ENCODE measurements around the gene HTR4.
"Not testable (repeated sequence)": the region's sequence is repeated elsewhere in the genome, so short reads cannot be mapped to it uniquely, and the experiment has no call there.

The HTR4 gene, protein sequence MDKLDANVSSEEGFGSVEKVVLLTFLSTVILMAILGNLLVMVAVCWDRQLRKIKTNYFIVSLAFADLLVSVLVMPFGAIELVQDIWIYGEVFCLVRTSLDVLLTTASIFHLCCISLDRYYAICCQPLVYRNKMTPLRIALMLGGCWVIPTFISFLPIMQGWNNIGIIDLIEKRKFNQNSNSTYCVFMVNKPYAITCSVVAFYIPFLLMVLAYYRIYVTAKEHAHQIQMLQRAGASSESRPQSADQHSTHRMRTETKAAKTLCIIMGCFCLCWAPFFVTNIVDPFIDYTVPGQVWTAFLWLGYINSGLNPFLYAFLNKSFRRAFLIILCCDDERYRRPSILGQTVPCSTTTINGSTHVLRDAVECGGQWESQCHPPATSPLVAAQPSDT

GRCh38 chr5:148653836-148654781, at the start of gene HTR4:
Gene HTR4 (minus strand): TSS chr5:148654527. CDS start chr5:148637014, 17,513 bp downstream.
- no peak for DNase-seq

GRCh38 chr5:148702019-148702596, 47.8 kb upstream of the HTR4 start:
- no peak for DNase-seq

GRCh38 chr5:148699028-148699427, 44.7 kb upstream of the HTR4 start:
- no peak for DNase-seq

GRCh38 chr5:148697809-148698196, 43.5 kb upstream of the HTR4 start:
- no peak for DNase-seq

DNA sequence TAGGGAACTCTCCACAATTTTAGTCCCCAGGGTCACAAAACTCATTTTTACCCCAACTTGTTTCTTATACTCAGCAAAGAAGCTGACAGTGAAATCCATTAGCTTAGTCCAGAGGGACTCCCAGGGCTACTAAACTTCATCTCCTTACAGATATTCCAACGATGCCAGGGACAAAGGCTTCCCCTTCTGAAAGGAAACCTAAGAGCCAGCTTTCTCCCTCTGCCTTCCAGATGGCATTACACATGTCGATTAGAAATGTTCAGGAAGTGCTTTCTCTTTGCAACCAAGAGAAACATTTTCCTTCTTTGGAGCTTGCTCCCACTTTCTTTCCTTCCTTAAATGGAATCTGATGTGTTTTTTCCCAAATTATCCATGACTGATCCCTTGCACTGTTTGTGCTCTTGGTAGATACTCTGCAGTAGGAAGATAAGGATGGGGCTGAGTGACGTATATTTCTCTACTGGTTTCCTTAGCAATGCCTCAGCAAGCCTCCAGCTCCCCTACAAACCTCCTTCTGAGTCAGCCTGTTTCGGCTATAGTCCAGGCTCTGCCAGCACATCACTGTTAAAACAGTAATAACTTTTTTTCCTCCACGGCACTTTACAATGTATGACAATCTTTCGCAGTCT, 43.0 kb upstream of the HTR4 start:
- no peak for DNase-seq

DNA sequence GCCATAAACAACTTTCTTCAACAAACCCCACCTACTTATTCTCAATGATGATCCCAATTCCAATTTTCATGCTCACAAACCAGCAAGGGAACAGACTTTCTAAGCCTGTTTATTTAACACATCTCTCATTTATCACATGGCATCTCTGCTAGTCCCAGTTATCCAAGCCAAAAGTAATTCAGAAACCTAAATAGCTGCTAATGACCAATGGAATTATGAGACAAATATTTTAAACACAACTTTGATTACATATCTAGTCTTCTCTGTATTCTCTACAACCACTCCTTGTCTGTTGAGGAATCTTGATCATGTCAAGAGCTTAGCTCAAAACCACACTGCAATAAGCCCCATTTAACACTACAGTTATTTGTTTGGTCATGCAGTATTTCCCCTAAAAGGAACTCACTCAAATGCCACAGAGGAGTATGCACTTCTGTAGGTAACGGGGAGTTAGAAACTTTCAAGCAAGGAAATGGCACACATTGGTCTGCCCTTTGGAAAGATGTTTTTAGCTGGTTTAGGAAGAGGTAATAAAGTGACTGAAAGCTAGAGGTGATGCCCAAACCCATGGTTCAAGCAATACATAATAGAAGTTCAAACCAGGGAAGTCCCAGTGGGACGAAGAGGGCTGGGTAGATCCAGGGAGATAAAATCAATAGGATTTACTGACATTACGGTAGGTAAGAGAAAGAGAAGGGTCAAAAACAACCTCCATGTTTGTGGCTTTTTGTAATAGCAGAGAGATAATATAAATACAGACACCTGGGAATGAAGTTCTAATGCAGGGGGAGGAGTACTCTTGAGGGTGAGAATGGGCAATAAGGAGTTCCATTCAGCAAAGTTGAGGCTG, 42.1 kb upstream of the HTR4 start:
- no peak for DNase-seq

DNA sequence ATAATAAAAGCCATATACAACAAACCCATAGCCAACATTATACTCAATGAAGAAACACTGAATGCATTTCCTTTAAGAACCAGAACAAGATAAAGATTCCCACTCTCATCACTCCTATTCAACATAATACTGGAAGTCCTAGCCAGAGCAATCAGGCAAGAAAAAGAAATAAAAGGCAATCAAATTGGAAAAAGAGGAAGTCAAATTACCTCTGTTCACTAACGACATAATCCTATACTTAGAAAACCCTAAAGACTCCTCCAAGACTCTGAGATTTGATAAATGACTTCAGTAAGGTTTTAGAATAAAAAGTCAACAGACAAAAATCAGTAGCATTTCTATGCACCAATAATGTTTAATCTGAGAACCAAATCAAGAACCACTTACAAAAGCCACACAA, 36.6 kb upstream of the HTR4 start:
- DNase-seq: no peak

GRCh38 chr5:148688787-148689186, 34.5 kb upstream of the HTR4 start:
- DNase-seq: no peak

- no peak for DNase-seq
These were observed 33.5 kb upstream of the HTR4 start for GRCh38 chr5:148687871-148688270.

DNA sequence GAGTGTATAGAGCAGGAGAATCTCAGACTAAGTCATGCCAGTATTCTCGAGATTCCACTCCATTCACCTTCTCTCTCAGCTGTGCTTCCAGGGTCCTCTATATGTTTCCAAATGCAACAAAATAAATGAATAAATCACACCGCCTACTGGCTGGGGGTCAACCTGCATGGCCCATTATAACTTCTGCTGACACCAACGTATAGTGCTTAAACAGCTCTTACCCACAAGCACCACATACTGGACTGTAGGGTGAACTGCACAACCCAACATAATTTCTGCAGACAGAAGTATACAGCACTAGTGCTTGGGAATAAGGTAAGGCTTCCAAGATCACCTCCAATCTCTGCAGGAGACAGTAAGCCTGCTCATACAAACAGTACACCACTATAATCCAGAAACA, 33.1 kb upstream of the HTR4 start:
- peak; percentile 0 for DNase-seq

DNA sequence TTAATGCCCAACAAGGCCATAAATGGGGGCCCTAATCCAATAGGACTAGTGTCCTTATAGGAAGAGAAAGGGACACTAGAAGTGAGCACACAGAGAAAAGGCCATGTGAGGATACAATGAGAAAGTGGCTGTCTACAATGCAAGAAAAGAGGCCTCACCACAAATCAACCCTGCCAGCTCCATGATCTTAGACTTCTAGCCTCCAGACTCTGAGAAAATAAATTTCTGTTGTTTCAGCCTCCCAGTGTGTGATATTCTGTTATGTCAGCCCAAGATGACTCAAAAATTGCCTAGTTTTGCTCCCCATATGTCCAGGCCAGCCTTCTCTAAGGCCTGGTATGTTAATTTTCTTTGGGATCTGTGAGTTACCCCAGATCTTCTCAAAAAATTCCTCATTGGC, 32.3 kb upstream of the HTR4 start:
- no peak for DNase-seq

- no peak for DNase-seq
These were observed 31.3 kb upstream of the HTR4 start for GRCh38 chr5:148685520-148686134.

DNA sequence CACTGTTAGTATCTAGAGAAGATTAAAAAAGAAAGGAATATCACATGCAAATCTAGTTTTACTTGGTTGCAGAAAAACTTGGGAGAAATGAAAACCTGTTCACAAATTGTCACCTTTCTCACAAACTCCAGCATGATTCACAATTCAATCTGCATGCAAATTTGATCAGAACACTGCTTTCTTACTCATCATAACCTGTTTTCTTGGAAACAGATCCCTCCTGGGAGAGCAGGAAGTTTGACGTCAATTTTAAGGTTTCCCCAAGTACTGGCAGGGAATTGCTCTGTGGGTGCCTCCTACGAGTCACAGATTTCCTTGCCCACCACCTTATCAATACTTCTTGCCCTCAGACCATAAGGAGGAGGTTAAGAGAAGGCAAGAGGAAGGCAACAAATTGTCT, 30.2 kb upstream of the HTR4 start:
- no peak for DNase-seq

- DNase-seq: no peak
These were observed 29.3 kb upstream of the HTR4 start for GRCh38 chr5:148683651-148684050.

DNA sequence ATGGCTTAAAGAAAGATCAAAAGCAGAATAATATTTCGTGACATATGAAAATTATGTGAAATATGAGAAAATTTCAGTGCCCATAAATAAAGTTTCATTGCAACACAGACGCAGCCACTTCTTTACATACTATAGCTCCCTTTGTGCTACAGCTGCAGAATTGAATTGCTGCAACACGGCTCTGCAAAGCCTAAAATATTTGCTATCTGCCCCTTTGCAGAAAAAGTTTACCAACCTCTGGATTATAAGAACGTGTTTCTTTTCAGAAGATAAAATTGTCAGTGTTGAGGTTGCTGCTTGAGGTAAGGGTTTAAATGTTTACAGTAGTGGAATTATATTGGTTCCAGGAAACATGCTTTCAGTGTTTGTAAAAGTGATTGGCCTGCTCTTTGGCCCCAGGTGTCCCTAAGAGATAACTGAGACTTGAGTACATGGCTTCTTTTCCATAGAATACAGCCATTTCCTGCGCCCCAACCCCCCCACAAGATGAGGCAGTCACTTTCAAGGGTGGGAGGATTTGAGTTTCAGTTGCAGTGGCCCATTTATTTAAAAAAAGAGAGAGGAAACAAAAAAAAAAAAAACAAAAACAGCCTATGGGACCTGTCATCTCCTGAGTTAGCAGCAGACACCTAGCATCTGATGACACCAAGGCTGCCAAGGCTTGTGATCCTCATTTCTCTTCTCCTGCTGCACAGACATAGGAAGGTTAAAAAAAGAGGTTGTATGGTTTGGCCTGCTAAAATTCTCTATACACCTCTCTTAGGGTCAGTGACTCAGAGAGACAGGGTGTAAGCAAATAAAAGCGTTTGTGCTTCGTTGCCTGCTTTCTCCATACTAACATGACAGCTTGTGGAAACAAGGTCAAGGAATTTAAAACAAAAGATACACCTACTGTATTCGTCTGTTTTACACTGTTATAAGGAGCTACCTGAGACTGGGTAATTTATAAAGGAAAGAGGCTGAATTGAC, 28.0 kb upstream of the HTR4 start:
- no peak for DNase-seq

DNA sequence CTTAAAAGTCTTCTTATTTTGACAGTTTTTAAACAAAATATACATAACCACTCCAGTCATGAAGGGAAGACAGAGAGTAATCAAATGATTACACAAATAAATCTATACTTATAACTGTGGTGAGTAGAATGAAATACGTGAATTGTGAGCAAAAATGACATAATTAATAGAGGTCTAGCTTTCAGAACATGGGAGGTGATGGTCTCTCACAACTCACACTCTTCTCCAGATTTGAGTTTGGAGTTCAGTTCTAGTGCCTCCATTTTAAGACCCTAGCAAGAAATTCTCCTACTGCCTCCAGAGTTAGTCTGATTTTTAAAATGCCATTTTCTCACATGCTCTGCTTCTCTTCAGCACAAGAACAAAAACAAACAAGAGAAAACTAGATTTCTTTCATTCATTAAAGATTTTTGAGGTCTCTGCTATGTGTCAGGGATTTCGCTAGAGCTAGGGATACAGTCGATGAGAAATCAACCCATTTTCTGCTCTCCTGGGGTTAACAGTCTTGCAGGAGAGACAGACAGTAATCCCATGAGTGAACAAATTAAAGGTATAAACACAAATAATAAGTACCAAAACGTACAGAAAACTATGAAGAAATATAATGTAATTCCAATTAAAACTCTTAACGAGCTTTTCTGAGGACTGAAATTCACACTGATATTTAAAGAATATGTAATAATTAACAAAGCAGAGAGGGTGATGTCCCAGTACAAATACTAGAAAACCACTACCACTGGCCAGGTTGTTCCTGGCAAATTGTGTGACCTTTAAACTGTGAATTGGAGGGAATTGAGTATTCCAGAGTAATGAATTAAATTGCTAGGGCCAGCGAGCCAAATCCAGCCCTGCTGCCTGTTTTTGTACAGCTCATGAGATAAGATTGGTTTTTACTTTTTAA, 27.1 kb upstream of the HTR4 start:
- DNase-seq: no peak

DNA sequence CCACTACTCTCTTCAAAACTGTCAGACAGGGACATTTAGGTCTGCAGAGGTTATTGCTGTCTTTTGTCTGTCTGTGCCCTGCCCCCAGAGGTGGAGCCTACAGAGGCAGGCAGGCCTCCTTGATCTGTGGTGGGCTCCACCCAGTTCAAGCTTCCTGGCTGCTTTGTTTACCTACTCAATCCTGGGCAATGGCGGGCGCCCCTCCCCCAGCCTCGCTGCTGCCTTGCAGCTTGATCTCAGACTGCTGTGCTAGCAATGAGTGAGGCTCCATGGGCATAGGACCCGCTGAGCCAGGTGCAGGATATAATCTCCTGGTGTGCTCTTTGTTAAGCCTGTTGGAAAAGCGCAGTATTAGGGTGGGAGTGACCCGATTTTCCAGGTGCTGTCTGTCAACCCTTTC, 19.4 kb upstream of the HTR4 start:
- DNase-seq: not testable (repeated sequence)

GRCh38 chr5:148666353-148666752, 12.0 kb upstream of the HTR4 start:
- DNase-seq: no peak

DNA sequence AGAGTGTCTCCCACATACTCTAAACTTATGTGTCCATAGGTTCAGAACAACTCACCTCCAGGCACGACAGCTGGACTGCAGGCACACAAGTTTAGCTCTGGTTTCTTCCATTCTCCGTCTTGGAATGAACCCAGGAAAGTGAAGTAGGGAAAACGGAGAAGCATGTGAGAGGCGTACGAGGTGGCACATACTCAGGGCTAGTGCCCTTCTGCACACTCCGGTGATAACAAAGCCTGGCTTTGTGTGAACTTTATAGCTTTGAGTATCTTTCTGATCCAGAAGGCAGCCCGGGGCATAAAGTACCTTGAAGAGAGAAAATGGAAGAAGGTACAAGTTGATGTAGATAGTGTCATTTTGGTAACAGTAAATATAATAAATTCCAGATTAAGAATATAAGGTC, 11.1 kb upstream of the HTR4 start:
- no peak for DNase-seq
